ENCODE measurements around the gene SSR2.
"Not testable (repeated sequence)": the region's sequence is repeated elsewhere in the genome, so short reads cannot be mapped to it uniquely, and the experiment has no call there.

The SSR2 gene

GRCh38 chr1:155984903-155985645 lies 35.7 kb downstream of the SSR2 start:
- DNase-seq (ENCODE audit: low read depth) = not testable (repeated sequence)

GRCh38 chr1:155984341-155984740 lies 36.4 kb downstream of the SSR2 start:
- DNase-seq (ENCODE audit: low read depth) = no peak
- Histone ChIP-seq H3K27me3 (replicated peaks; ENCODE audit: control insufficient read depth, insufficient read depth, low read length) (no peaks in the 10 kb centered on the region), H3K4me1 (ENCODE audit: control insufficient read depth, insufficient read depth, low read length) (peaks cover 58% of the 10 kb centered on the region), H3K4me3 (ENCODE audit: low read length) (no peak overlapping the region), H3K9me3 (ENCODE audit: control insufficient read depth, low read length) (no peaks in the 10 kb centered on the region), H3K36me3 (ENCODE audit: control insufficient read depth, insufficient read depth, low read length, severe bottlenecking) (no peaks in the 10 kb centered on the region), H3K9ac (ENCODE audit: low read length) (peak overlapping the region; percentile 73)

More at GRCh38 chr1:155984903-155985645, 35.7 kb downstream of the SSR2 start:
- peaks cover 51% of the 10 kb centered on the region for H3K4me1 ChIP-seq (ENCODE audit: control insufficient read depth, insufficient read depth, low read length)
- not testable (repeated sequence) for H3K9me3 ChIP-seq (ENCODE audit: control insufficient read depth, low read length); H3K27me3 ChIP-seq (replicated peaks; ENCODE audit: control insufficient read depth, insufficient read depth, low read length); H3K4me3 ChIP-seq (ENCODE audit: low read length); H3K36me3 ChIP-seq (ENCODE audit: control insufficient read depth, insufficient read depth, low read length, severe bottlenecking); H3K9ac ChIP-seq (ENCODE audit: low read length)

GRCh38 chr1:155983191-155984024 lies 37.3 kb downstream of the SSR2 start:
- Histone ChIP-seq H3K4me3 (ENCODE audit: low read length) (peak overlapping the region; percentile 88), H3K36me3 (ENCODE audit: control insufficient read depth, insufficient read depth, low read length, severe bottlenecking) (no peaks in the 10 kb centered on the region), H3K27me3 (replicated peaks; ENCODE audit: control insufficient read depth, insufficient read depth, low read length) (no peaks in the 10 kb centered on the region), H3K9ac (ENCODE audit: low read length) (peak overlapping the region; percentile 97), H3K9me3 (ENCODE audit: control insufficient read depth, low read length) (no peaks in the 10 kb centered on the region), H3K4me1 (ENCODE audit: control insufficient read depth, insufficient read depth, low read length) (peaks cover 56% of the 10 kb centered on the region)
- DNase-seq (ENCODE audit: low read depth) = peak; percentile 98

- Histone ChIP-seq H3K9ac (ENCODE audit: low read length) (peak overlapping the region; percentile 97), H3K4me1 (ENCODE audit: control insufficient read depth, insufficient read depth, low read length) (peaks cover 58% of the 10 kb centered on the region), H3K9me3 (ENCODE audit: control insufficient read depth, low read length) (no peaks in the 10 kb centered on the region), H3K27me3 (replicated peaks; ENCODE audit: control insufficient read depth, insufficient read depth, low read length) (no peaks in the 10 kb centered on the region), H3K4me3 (ENCODE audit: low read length) (peak overlapping the region; percentile 88), H3K36me3 (ENCODE audit: control insufficient read depth, insufficient read depth, low read length, severe bottlenecking) (no peaks in the 10 kb centered on the region)
- no peak for DNase-seq (ENCODE audit: low read depth)
These were observed 38.6 kb downstream of the SSR2 start for GRCh38 chr1:155982106-155982505.

GRCh38 chr1:155981266-155982088 lies 39.3 kb downstream of the SSR2 start:
- Histone ChIP-seq H3K9ac (ENCODE audit: low read length) (peak overlapping the region; percentile 97), H3K4me3 (ENCODE audit: low read length) (peak overlapping the region; percentile 88), H3K27me3 (replicated peaks; ENCODE audit: control insufficient read depth, insufficient read depth, low read length) (no peaks in the 10 kb centered on the region), H3K9me3 (ENCODE audit: control insufficient read depth, low read length) (no peaks in the 10 kb centered on the region), H3K36me3 (ENCODE audit: control insufficient read depth, insufficient read depth, low read length, severe bottlenecking) (no peaks in the 10 kb centered on the region), H3K4me1 (ENCODE audit: control insufficient read depth, insufficient read depth, low read length) (peaks cover 63% of the 10 kb centered on the region)
- DNase-seq (ENCODE audit: low read depth) = peak; percentile 86

- Histone ChIP-seq H3K9ac (ENCODE audit: low read length) (peak overlapping the region; percentile 97), H3K4me1 (ENCODE audit: control insufficient read depth, insufficient read depth, low read length) (peaks cover 79% of the 10 kb centered on the region), H3K36me3 (ENCODE audit: control insufficient read depth, insufficient read depth, low read length, severe bottlenecking) (no peaks in the 10 kb centered on the region), H3K4me3 (ENCODE audit: low read length) (peak overlapping the region; percentile 88), H3K9me3 (ENCODE audit: control insufficient read depth, low read length) (no peaks in the 10 kb centered on the region), H3K27me3 (replicated peaks; ENCODE audit: control insufficient read depth, insufficient read depth, low read length) (no peaks in the 10 kb centered on the region)
- peak; percentile 64 for DNase-seq (ENCODE audit: low read depth)
These were observed 41.0 kb downstream of the SSR2 start for GRCh38 chr1:155979597-155980343.

GRCh38 chr1:155978973-155979429 lies 41.8 kb downstream of the SSR2 start:
- peaks cover 5% of the 10 kb centered on the region for H3K36me3 ChIP-seq (ENCODE audit: control insufficient read depth, insufficient read depth, low read length, severe bottlenecking)
- no peaks in the 10 kb centered on the region for H3K9me3 ChIP-seq (ENCODE audit: control insufficient read depth, low read length)
- H3K4me1 ChIP-seq (ENCODE audit: control insufficient read depth, insufficient read depth, low read length) = peaks cover 79% of the 10 kb centered on the region
- peak overlapping the region; percentile 88 for H3K4me3 ChIP-seq (ENCODE audit: low read length)
- DNase-seq (ENCODE audit: low read depth) = peak; percentile 61
- peak overlapping the region; percentile 97 for H3K9ac ChIP-seq (ENCODE audit: low read length)
- no peaks in the 10 kb centered on the region for H3K27me3 ChIP-seq (replicated peaks; ENCODE audit: control insufficient read depth, insufficient read depth, low read length)

GRCh38 chr1:155978325-155978972 lies 42.3 kb downstream of the SSR2 start, which contains the start of gene ARHGEF2:
Gene ARHGEF2 (minus strand): TSS chr1:155978547. CDS start chr1:155978427, 120 bp downstream.
- peak within 1 kb of the TSS; percentile 97 for H3K9ac ChIP-seq (ENCODE audit: low read length)
- no peaks in the 10 kb centered on the region for H3K9me3 ChIP-seq (ENCODE audit: control insufficient read depth, low read length)
- H3K27me3 ChIP-seq (replicated peaks; ENCODE audit: control insufficient read depth, insufficient read depth, low read length) = no peaks in the 10 kb centered on the region
- peaks cover 9% of the 10 kb centered on the region for H3K36me3 ChIP-seq (ENCODE audit: control insufficient read depth, insufficient read depth, low read length, severe bottlenecking)
- peak within 1 kb of the TSS; percentile 88 for H3K4me3 ChIP-seq (ENCODE audit: low read length)
- H3K4me1 ChIP-seq (ENCODE audit: control insufficient read depth, insufficient read depth, low read length) = peaks cover 74% of the 10 kb centered on the region
- peak; percentile 73 for DNase-seq (ENCODE audit: low read depth)

- peak; percentile 65 for DNase-seq (ENCODE audit: low read depth)
- peak overlapping the region; percentile 97 for H3K9ac ChIP-seq (ENCODE audit: low read length)
- no peaks in the 10 kb centered on the region for H3K27me3 ChIP-seq (replicated peaks; ENCODE audit: control insufficient read depth, insufficient read depth, low read length)
- peaks cover 68% of the 10 kb centered on the region for H3K4me1 ChIP-seq (ENCODE audit: control insufficient read depth, insufficient read depth, low read length)
- peaks cover 14% of the 10 kb centered on the region for H3K36me3 ChIP-seq (ENCODE audit: control insufficient read depth, insufficient read depth, low read length, severe bottlenecking)
- no peaks in the 10 kb centered on the region for H3K9me3 ChIP-seq (ENCODE audit: control insufficient read depth, low read length)
- H3K4me3 ChIP-seq (ENCODE audit: low read length) = peak overlapping the region; percentile 88
These were observed 42.9 kb downstream of the SSR2 start for GRCh38 chr1:155977690-155978324.
